ENCODE measurements around the gene BLID. TPM values are rescaled to one million over a fixed set of nuclear protein-coding genes. Genes with fewer than 3 reads are reported as not detected.

The BLID gene
- total RNA-seq, 2 donors from 2014 or later, result not detected

GRCh38 chr11:122091835-122092234 is 24.2 kb downstream of the BLID start:
- Histone ChIP-seq H3K27ac (ENCODE audit: low read depth, low read length) (no peak overlapping the region), H3K9me3 (ENCODE audit: control insufficient read depth, low read length) (no peaks in the 10 kb centered on the region), H3K27me3 (ENCODE audit: control insufficient read depth, insufficient read depth, low read length, poor library complexity, severe bottlenecking) (no peaks in the 10 kb centered on the region), H3K4me3 (ENCODE audit: low read length) (no peak overlapping the region), H3K4me1 (ENCODE audit: control insufficient read depth, insufficient read depth, low read length) (no peaks in the 10 kb centered on the region), H3K36me3 (ENCODE audit: control insufficient read depth, insufficient read depth, low read length) (no peaks in the 10 kb centered on the region), H3K9ac (ENCODE audit: extremely low read depth, low read length, poor library complexity, severe bottlenecking) (no peak overlapping the region)
- TF ChIP-seq, protein P1, sequence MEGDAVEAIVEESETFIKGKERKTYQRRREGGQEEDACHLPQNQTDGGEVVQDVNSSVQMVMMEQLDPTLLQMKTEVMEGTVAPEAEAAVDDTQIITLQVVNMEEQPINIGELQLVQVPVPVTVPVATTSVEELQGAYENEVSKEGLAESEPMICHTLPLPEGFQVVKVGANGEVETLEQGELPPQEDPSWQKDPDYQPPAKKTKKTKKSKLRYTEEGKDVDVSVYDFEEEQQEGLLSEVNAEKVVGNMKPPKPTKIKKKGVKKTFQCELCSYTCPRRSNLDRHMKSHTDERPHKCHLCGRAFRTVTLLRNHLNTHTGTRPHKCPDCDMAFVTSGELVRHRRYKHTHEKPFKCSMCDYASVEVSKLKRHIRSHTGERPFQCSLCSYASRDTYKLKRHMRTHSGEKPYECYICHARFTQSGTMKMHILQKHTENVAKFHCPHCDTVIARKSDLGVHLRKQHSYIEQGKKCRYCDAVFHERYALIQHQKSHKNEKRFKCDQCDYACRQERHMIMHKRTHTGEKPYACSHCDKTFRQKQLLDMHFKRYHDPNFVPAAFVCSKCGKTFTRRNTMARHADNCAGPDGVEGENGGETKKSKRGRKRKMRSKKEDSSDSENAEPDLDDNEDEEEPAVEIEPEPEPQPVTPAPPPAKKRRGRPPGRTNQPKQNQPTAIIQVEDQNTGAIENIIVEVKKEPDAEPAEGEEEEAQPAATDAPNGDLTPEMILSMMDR (conservative IDR thresholded peaks at IDR 0.05), result no peak
- H3K4me3 Mint-ChIP-seq, result no peak overlapping the region
- no peaks in the 10 kb centered on the region for H3K4me1 Mint-ChIP-seq
- H3K36me3 Mint-ChIP-seq (ENCODE audit: low read depth), result no peaks in the 10 kb centered on the region
- no peak for DNase-seq
- no peaks in the 10 kb centered on the region for H3K9me3 Mint-ChIP-seq
- WGBS, 2 experiments (ENCODE audit: insufficient coverage in 1 of 2, insufficient read length in 1 of 2), result 95 to 100% methylated on average over 1 of the region's 1 CpG
- no peak overlapping the region for H3K27ac Mint-ChIP-seq
- H3K27me3 Mint-ChIP-seq (ENCODE audit: insufficient read depth), result peaks cover 14% of the 10 kb centered on the region

- TF ChIP-seq, protein P1 (conservative IDR thresholded peaks at IDR 0.05), result no peak
- no peak for DNase-seq
- peaks cover 5% of the 10 kb centered on the region for H3K27me3 Mint-ChIP-seq (ENCODE audit: insufficient read depth)
- no peaks in the 10 kb centered on the region for H3K9me3 Mint-ChIP-seq
- Histone ChIP-seq H3K4me3 (ENCODE audit: low read length) (no peak overlapping the region), H3K36me3 (ENCODE audit: control insufficient read depth, insufficient read depth, low read length) (no peaks in the 10 kb centered on the region), H3K9ac (ENCODE audit: extremely low read depth, low read length, poor library complexity, severe bottlenecking) (no peak overlapping the region), H3K27ac (ENCODE audit: low read depth, low read length) (no peak overlapping the region), H3K4me1 (ENCODE audit: control insufficient read depth, insufficient read depth, low read length) (no peaks in the 10 kb centered on the region), H3K9me3 (ENCODE audit: control insufficient read depth, low read length) (no peaks in the 10 kb centered on the region), H3K27me3 (ENCODE audit: control insufficient read depth, insufficient read depth, low read length, poor library complexity, severe bottlenecking) (no peaks in the 10 kb centered on the region)
- H3K4me3 Mint-ChIP-seq, result no peak overlapping the region
- no peaks in the 10 kb centered on the region for H3K36me3 Mint-ChIP-seq (ENCODE audit: low read depth)
- H3K27ac Mint-ChIP-seq, result no peak overlapping the region
- 91 to 100% methylated on average over 1 of the region's 1 CpG for WGBS, 2 experiments (ENCODE audit: insufficient coverage in 1 of 2, insufficient read length in 1 of 2)
- peaks cover 2% of the 10 kb centered on the region for H3K4me1 Mint-ChIP-seq
These were observed 26.9 kb downstream of the BLID start for GRCh38 chr11:122089111-122089510.

DNA sequence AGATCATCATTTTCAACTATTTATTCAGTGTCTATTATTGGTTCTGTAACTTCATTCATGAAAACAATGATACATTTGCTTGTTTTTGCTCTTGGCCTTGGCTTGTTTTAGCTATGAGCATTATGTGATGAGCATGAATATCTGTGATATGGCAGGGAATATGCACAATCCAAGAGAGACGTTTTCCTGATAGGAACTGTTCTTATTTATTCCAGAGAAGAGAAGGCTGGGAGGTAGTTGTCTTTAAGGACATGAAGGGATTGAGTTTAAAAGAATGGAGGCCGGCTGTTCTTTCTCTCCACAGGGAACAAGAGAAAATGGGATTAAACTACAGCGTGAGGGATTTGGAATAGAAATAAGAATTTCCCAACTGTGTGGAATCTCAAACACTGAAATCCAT is 30.3 kb downstream of the BLID start:
- peaks cover 2% of the 10 kb centered on the region for H3K4me1 Mint-ChIP-seq
- H3K27me3 ChIP-seq (ENCODE audit: control insufficient read depth, insufficient read depth, low read length, poor library complexity, severe bottlenecking), result peaks cover 6% of the 10 kb centered on the region
- H3K4me3 Mint-ChIP-seq, result no peak overlapping the region
- no peaks in the 10 kb centered on the region for H3K4me1 ChIP-seq (ENCODE audit: control insufficient read depth, insufficient read depth, low read length)
- peaks cover 3% of the 10 kb centered on the region for H3K27me3 Mint-ChIP-seq (ENCODE audit: insufficient read depth)
- H3K9ac ChIP-seq (ENCODE audit: extremely low read depth, low read length, poor library complexity, severe bottlenecking), result no peak overlapping the region
- WGBS, 2 experiments (ENCODE audit: insufficient coverage in 1 of 2, insufficient read length in 1 of 2), result 63 to 72% methylated on average over 3 of the region's 3 CpGs
- H3K36me3 Mint-ChIP-seq (ENCODE audit: low read depth), result no peaks in the 10 kb centered on the region
- H3K36me3 ChIP-seq (ENCODE audit: control insufficient read depth, insufficient read depth, low read length), result no peaks in the 10 kb centered on the region
- no peaks in the 10 kb centered on the region for H3K9me3 ChIP-seq (ENCODE audit: control insufficient read depth, low read length)
- DNase-seq, result no peak
- no peak overlapping the region for H3K4me3 ChIP-seq (ENCODE audit: low read length)
- no peaks in the 10 kb centered on the region for H3K9me3 Mint-ChIP-seq
- H3K27ac ChIP-seq (ENCODE audit: low read depth, low read length), result no peak overlapping the region
- TF ChIP-seq, protein P1 (conservative IDR thresholded peaks at IDR 0.05), result no peak
- H3K27ac Mint-ChIP-seq, result no peak overlapping the region

Measured in endodermal cell (in vitro differentiated cells).